Activated CD4-positive, alpha-beta T cell treated with anti-CD3 and anti-CD28 coated beads, Interleukin-2, Interleukin-4, amounts not matched to agents 100 ng/mL and 50 ng/mL, durations not matched to agents 16 hours and 8 hours (primary cell): ENCODE measurements around the gene DNM1.
"Not testable (repeated sequence)": the region's sequence is repeated elsewhere in the genome, so short reads cannot be mapped to it uniquely, and the experiment has no call there.

Experiments
- DNase-seq: peaks from one replicate; pipeline ENCODE4 v3.0.0-alpha.2; 2020; ENCODE audit warnings: low spot score

The DNM1 gene

DNA sequence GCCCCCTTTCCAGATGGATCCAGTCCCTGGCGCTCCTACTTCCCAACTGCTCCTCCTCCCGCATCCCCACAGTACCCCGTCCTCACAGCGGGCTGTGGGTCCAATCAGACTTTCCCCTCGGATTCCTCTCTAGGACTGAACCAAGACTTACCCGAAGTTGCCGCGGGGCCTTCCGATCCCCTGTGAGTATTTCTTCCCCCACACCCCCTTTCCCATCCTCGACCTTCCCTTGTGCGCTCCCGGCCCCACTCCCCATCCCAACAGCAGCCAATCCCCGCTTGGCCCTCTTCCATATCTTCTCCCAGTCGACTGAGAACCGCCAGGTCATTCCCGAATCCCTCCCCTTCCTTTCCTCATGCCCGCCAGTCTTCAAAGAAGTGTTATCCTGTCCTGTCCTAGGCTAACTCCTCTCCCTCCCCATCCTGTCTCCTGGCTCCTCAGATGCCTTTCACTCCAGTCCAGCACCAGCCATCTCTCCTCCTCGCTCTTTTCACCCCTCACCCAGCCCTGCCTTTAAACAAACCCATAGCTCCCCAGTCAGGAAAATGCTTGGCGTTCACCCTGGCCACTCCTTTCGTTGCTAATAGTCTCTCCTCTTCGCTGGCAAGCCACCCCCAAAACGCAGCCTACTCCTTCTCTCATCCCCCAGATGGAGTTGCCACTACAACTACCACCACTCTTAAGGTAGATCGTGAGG lies 73.5 kb downstream of the DNM1 start:
- DNase-seq, result no peak

DNA sequence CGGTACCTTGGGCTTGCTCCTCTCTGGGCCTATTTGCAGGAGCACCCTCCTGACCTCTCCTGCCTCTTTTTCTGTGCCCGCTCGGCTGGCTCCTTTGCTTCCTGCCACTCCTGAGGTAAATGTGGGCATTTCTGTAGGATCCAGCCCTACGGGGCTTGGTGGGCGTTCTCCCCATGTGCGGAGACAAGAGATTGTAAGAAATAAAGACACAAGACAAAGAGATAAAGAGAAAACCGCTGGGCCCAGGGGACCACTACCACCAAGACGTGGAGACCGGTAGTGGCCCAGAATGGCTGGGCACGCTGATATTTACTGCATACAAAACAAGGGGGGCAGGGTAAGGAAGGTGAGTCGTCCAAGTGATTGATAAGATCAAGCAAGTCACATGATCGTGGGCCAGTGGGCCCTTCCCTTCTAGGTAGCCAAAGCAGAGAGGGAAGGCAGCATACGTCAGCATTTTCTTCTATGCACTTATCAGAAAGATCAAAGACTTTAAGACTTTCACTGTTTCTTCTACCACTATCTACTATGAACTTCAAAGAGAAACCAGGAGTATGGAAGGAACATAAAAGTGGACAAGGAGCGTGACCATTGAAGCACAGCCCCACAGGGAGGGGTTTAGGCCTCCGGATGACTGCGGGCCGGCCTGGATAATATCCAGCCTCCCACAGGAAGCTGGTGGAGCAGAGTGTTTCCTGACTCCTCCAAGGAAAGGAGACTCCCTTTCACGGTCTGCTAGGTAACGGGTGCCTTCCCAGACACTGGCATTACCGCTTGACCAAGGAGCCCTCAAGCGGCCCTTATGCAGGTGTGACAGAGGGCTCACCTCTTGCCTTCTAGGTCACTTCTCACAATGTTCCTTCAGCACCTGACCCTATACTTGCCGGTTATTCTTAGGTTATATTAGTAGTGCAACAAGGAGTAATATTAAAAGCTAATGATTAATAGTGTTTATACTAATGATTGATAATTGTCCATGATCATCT lies 76.2 kb downstream of the DNM1 start:
- DNase-seq, result not testable (repeated sequence)

DNA sequence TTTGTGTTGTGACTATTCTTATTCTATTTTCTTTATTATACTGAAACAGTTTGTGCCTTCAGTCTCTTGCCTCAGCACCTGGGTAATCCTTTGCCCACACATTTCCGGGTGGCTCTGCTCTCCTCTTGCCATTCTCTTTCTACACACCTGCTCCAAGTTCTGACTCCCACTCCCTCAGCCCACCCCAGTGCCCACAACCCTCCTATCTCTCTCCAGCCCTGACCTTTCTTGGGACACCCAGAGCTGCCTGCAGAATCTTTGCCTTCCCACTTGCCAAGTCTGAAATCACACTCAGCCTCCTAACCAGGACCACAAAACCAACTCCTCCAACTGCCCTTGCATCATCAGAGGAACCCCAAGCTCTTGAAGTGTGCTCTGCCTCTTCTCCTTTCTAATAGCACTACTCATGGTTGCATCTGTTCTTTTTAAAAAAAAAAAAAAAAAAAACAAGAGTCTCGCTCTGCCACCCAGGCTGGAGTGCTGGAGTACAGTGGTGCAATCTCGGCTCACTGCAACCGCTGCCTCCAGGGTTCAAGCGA lies 77.0 kb downstream of the DNM1 start:
- DNase-seq, result no peak

DNA sequence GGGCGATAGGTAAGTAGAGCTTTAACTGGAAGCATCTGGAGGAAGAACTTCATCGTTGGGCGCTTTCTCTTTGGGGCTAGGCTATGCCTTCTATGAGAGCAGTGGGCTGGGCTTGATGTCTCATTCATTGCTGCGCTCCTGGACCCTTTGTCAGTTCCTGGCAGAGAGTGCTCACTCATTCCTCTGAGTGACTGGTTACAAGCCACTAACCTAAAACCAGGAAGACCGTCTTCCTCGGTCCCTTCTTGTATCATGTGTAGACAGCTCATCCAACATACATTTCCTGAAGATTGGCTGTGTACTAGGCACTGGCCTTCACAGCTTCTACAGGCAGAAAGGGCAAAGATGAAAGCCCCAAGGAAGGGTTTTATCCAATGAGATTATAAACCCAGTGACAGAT lies 79.3 kb downstream of the DNM1 start:
- DNase-seq, result no peak

DNA sequence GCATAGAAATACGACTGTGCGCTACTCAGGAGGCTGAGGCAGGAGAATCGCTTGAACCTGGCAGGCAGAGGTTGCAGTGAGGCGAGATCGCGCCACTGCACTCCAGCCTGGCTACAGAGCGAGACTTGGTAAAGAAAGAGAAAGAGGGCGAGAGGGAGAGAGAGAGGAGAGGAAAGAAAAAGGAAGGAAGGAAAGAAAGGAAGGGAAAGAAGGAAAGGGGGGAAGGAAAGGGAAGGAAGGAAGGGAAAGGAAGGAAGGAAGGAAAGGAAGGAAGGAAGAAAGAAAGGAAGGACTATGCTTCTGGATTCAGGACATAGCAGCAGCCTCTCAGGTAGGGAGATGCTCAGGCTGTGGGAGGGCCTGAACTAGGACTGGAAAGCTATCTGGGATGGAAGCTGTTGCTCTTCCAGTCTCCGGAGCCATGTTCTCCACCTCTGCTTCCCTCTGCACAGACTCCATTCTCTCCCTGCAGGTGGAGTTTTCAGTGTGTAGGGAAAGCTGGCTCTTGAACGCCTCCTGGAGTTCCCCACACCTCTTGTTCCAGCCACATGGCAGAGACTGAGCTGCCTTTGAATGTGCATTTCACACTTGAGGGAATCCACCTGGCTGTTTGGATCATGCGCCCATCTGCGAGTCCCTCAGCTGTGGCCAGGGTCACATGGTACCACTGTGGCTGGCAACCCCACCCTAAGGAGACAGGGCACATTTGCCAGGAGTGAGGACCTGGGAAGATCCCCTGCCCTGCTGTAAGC lies 82.0 kb downstream of the DNM1 start:
- no peak for DNase-seq

DNA sequence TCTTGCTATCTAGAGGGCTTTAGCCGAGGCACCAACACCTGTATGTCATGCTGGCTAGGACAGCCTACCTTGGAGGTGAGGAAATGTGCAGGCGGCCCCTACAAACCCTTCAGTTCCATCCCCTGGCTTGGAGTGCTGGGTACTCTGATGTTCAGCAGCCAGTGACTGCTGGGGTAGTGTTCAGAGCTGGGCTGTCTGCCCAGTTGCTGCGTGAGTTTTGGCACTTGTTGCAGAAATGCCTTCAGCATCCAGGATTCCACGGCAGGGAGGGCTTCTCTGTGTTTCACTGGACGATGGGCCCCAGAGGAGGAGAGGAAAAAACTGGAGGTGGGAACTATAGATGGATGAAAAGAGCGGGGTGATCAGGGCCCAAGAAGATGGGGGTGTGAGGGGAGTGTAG lies 83.3 kb downstream of the DNM1 start:
- DNase-seq, result no peak

DNA sequence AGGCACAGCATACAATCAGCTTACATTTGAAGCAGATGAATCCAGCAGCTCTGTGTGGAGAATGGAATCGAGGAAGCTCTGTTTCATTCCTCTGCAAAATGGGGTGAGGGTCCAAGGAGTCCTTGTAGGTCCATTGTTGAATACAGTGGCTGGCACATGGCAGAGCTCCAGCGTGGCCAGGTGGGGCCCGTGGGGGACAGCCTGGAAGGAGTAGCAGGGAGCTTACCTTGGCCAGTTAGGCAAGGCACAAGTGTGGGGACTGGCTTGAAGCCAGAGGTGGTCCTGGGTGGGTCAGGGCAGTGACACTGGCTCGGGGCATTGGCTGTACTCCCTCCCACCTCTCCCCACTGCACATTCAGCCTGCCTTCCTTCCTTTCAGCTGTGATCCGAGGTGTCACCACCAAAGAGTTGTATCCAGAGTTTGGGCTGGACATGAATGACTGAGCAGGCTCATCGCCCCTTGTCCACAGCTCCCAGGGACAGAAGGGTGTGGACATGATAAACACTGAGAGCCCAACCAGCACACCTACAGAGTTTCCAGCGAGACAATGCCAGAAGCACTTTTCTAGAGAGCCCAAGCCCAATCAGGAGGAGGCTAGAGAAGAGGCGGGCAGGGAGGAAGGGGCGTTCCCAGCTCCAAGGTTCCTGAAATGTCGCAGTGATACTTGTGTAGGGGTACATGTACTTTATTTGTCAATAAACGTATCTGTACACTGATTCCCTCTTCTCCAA lies 85.3 kb downstream of the DNM1 start:
- DNase-seq, result no peak

DNA sequence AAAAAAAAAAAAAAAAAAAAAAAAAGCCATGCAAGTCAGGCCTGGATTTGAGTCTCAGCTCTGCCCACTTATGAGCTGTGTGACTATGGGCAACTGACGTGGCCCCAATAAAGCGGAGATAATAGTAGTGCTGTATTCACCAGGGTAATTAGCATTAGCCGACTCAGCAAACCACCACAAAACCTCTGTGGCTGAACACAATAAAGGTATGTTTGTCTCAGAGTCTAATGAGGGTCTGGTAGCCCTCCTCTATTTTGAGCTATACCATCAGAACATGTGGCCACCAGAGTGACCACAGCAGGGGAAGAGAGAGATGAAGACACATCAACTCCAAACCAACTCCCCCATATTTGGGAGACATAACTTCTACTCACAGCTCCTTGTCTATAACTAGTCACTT lies 88.8 kb downstream of the DNM1 start:
- DNase-seq, result no peak

DNA sequence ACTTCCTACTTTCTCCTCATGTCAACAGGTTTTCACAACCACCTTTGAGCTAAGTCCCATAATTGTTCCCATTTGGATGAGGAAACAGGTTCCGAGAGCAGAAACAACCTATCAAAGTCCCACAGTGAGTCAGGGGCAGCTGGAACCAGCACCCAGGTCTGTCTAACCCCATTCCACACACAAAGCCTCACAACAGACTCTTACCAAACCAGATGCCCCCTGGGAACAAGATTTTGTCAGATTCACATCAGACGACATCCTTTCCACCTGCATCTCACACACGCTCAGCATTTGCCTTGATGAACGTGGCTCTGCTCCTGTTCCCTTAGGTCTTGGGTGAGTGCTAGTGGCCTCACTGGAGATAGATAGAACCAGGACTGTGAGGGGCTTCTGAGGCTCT lies 89.9 kb downstream of the DNM1 start:
- no peak for DNase-seq

DNA sequence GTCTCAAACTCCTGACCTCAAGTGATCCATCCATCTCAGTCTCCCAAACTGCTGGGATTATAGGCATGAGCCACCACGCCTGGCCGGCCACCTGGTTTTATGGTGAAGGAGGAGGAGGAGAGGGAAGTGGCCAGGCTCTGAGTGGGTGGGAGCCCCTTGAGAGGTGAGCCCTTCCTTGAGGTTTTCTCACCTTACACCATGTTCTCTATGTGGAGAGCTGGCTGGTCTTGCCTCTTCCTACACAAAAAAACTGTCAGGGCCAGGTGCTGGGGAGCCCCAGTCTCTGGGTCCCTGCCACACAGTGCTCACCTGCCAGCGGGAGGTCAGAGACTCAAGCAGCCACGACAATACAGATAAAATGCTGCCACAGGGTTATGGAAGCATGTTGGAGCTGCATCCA lies 91.0 kb downstream of the DNM1 start:
- DNase-seq, result no peak

DNA sequence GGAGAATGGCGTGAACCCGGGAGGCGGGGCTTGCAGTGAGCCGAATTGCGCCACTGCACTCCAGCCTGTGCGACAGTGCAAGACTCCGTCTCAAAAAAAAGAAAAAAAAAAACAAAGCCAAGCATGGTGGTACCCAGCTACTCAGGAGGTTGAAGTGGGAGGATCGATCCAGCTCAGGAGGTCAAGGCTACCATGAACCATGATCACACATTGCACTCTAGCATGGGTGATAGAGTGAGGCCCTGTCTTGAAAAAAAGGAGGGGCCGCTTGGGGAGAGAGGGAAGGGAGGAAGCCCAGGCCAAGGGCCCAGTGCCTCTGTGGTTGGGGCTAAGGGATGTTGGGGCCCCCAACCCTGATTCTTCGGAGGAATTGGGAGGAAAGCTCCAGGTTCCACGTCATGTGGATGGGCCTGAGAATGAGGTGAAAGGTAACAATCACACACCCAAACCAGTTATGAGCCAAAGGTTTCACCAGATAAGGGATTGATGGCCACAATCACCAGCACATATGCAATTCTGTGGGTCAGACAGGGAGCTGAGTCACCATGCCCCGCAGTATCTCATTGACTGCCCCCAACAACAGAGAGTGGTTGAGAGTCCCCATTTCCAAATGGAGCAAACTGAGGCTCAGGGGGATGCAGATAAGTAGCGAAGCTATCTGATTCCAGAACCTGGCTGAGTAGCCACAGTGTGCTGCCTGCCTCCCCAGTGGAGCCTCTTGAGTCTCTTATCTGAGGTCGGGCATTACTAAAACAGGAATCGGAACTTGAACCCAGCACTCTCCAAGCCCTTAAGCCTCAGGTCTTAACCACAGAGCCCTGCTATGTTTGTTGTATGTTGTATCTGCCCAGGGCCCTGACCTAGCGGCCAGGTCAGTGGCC lies 93.4 kb downstream of the DNM1 start:
- no peak for DNase-seq

DNA sequence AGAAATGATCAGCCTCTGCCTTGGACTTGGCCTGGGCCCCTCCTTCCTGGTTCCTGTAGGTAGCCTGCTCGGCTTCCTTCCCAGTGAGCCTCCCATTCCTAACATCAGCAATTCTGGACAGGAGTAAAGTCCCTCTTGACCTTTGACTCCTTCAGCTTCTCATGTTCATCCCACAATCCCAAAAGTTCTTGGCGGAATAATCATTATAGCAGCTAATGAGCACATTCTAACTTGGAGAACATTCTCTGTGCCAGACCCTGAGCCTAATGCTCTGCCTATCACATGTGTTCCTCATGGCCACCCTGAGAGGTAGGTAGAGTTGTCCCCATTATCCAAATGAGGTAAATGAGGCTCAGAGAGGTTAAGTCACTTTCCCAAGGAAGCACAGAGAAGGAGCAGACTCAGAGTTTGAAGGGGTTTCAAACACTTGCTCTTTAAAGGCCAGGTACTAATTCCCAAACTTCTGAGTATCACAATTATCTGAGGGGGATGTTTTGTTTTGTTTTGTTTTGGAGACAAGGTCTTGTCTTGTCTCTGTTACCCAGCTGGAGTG lies 94.1 kb downstream of the DNM1 start:
- no peak for DNase-seq

DNA sequence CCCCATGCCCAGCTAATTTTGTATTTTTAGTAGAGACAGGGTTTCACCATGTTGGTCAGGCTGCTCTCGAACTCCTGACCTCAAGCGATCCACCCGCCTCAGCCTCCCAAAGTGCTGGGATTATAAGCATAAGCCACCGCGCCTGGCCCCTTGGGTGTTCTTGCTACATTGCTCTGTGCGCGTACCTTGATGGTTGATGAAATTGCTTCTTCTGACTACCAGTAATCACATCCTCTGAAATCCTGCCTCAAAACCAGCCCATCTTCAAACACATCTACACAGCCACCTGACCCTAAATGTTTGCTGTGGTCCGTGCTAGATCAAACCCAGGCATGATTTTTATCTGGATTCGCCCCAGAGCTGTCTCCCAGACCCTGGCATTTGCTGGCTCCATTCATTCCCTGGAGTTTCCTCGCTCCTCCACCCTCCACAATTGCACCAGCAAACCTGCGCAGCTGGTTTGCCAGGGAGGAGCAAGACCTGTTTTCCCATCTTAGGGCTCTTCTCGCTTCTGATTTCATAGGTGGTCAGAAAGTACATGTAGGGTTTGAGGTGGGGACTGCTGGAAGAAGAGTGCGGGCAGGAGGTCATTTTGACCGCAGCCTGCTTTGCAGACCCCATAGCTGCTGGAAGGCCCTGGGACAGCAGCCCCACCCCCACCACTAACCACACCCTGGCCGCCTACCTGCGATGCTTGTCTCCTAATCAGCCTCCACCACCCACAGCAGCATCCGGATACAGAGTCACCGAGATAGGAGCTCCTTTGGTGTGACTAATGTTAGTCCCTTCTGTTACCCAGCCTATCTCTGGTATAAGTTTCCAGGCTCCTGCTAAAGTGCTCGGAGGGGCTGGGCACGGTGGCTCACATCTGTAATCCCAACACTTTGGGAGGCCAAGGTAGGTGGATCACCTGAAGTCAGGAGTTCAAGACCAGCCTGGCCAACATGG lies 95.6 kb downstream of the DNM1 start:
- no peak for DNase-seq

DNA sequence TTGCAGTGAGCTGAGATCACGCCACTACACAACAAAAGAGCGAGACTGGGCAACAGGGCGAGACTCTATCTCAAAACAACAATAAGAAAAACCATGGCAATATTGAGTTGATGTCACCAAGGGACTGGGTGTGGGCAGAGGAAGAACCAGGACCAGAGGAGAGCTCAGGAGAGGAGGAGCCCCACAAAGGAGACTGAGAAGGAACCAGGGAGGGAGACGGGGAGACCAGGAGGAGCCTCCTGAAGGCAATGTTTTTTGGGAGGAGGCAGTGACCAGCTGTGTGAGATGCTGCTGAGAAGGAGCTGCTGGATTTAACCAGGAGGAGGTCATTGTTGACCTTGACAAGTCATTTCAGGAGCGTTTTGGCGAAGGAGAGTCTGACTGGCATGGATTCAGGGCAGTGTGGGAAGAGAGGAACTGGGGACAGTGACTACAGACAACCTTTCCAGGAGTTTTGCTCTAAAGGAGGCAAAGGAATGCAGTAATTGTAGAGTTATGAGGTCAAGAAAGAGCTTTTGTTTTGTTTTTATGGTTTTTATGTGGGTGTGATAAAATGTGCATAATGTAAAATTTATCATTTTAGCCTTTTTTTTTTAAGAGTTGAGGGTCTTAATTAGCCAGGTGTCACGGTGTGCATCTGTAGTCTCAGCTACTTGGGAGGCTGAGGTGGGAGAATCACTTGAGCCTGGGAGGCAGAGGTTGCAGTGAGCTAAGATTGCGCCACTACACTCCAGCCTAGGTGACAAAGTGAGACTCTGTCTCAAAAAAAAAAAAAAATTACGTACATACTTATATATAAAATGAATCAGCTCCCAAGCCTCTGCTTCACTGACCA lies 101.2 kb downstream of the DNM1 start:
- no peak for DNase-seq
